Measurements from ENCODE around the gene FGF1. TPM values are rescaled to one million over a fixed set of nuclear protein-coding genes. Genes with fewer than 3 reads are reported as not detected.

FGF1 gene
- total and polyA plus RNA-seq, 5 donors: 23.1 to 39.2 (median 28.7) TPM

DNA sequence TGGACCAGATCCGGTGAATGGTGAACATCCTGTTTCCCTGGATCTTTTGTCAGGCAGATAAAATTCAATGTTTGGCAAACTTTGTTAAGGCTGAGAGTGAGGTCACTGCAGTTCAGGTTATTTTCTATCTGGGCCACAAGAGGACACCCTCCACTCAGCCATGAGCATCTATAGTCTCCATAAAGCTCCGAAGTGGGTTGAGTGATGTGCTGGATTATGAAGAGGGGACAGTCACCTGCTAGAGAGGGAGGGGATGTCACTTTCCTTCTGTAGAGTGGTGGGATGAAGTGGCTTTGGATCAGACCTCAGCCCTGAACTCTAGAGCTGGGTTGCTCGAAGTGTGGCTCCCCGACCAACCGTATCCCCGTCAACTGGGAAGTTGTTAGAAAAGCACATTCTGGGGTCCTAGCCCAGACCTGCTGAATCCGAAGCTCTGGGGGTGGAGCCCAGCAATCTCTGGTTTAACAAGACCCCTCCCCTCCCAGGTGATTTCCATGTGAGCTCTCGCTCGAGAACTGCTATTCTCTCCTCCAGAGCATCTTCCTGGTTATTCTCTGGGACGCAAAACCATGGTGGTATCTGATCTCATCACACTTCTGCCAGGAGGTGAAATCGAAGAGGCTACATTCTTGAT, 31.8 kb upstream of the FGF1 start:
- Histone ChIP-seq H3K4me1 (ENCODE audit: control insufficient read depth, insufficient read depth, low read length) (no peaks in the 10 kb centered on the region), H3K9me3 (ENCODE audit: control insufficient read depth, low read length) (no peaks in the 10 kb centered on the region), H3K4me3 (ENCODE audit: low read length) (no peak overlapping the region), H3K27me3 (ENCODE audit: control insufficient read depth, insufficient read depth) (no peaks in the 10 kb centered on the region), H3K27ac (ENCODE audit: low read length) (peak overlapping the region; percentile 87)
- intact Hi-C loops (cut with DNase I): loop anchor here in 3 of 4 donors (2.0 to 5.0 kb wide), 2 partner anchors 163 to 165 kb away; no protein-coding TSS in a partner anchor
- ATAC-seq (peak; percentile 73 to 81), DNase-seq (no peak)
- WGBS: 66% methylated on average over 11 of the region's 11 CpGs

DNA sequence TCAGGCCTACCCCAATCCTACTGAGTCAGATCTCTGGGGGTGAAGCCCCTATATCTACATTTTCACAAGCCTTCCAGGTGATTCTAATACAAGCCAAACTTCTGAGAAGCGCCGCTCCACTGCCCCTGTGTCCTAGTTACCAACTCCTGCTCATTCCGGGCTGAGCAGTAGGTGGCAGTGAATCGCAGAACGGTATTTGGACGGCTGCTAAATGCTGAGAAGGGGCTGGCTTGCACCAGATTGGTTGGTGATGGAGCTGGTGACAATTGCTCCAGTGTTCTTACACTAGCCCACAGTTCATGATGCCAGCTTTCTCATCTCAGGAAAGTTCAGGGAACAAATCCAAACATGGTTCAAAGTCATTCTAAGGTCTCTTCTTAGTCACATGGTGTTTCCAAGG, 31.1 kb upstream of the FGF1 start:
- ATAC-seq (peak; percentile 60 to 64), DNase-seq (peak; percentile 48 to 76 (median 70))
- WGBS: 27% methylated on average over 6 of the region's 6 CpGs
- peak overlapping the region; percentile 87 for H3K27ac ChIP-seq (ENCODE audit: low read length)
- no peaks in the 10 kb centered on the region for H3K27me3 ChIP-seq (ENCODE audit: control insufficient read depth, insufficient read depth)
- intact Hi-C loops (cut with DNase I): loop anchor here in 2 of 4 donors (2.0 to 5.0 kb wide), 2 partner anchors 164 to 165 kb away; no protein-coding TSS in a partner anchor
- no peak overlapping the region for H3K4me3 ChIP-seq (ENCODE audit: low read length)
- H3K4me1 ChIP-seq (ENCODE audit: control insufficient read depth, insufficient read depth, low read length): no peaks in the 10 kb centered on the region
- H3K9me3 ChIP-seq (ENCODE audit: control insufficient read depth, low read length): no peaks in the 10 kb centered on the region

DNA sequence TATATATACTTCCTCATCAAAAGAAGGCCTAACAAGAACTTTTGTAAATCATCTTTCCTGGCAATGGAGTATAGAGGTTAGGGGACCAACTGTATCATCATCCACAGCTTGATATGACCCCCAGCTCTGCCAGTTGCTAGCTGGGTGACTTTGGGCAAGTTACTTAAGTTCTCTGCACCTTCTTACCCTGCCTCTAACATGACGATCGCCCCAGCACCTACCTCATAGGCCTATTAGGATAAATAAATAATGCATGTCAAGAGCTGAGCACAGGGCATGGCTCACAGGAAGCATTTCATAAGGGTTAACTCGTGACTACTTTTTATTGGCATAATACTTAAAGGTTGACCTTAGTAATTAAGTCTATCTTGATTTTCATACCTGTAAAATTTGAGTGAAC, 29.4 kb upstream of the FGF1 start:
- H3K9me3 ChIP-seq (ENCODE audit: control insufficient read depth, low read length): no peaks in the 10 kb centered on the region
- intact Hi-C loops (cut with DNase I): loop anchor here in 1 of 4 donors (5.0 kb wide), 1 partner anchor 167 kb away; no protein-coding TSS in a partner anchor
- no peaks in the 10 kb centered on the region for H3K4me1 ChIP-seq (ENCODE audit: control insufficient read depth, insufficient read depth, low read length)
- ATAC-seq (no peak), DNase-seq (no peak)
- H3K27me3 ChIP-seq (ENCODE audit: control insufficient read depth, insufficient read depth): no peaks in the 10 kb centered on the region
- WGBS: 82% methylated on average over 3 of the region's 3 CpGs
- H3K4me3 ChIP-seq (ENCODE audit: low read length): no peak overlapping the region
- H3K27ac ChIP-seq (ENCODE audit: low read length): no peak overlapping the region

DNA sequence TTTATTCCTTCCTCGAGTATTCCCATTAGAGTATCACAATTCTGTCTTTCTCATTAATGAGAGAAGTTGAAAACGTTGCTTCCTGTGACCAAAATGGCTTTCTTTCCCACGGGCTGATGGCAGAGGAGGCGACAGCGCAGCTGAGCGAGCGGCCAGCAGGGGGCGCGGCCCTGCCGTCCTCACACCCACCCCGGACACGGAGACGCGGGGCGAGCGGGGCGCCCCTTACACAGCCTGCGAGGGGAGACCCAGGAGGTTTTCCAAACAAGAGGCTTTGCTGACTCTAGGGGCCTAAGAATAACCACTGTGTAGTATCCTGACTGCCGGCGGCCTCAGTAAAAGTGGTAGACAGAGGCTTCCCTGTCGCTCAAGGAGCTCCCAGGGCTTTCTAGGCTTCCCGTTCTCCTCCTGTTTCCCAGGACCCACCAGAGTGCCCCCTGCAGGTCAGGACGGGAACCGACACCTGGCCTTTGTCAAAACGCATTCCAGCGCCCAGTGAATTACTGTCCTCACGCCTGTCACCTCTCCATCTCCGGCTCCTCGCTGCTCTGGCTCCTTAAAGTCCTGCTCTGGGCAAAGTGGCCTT, 27.3 kb upstream of the FGF1 start:
- H3K9me3 ChIP-seq (ENCODE audit: control insufficient read depth, low read length): no peaks in the 10 kb centered on the region
- no peaks in the 10 kb centered on the region for H3K4me1 ChIP-seq (ENCODE audit: control insufficient read depth, insufficient read depth, low read length)
- intact Hi-C loops (cut with DNase I): no loop called here
- no peaks in the 10 kb centered on the region for H3K27me3 ChIP-seq (ENCODE audit: control insufficient read depth, insufficient read depth)
- ATAC-seq: peak; percentile 89 to 90
- H3K4me3 ChIP-seq (ENCODE audit: low read length): peak overlapping the region; percentile 54
- DNase-seq: peak; percentile 86 to 95 (median 95)
- WGBS: under 1% methylated on average over 29 of the region's 29 CpGs
- H3K27ac ChIP-seq (ENCODE audit: low read length): peak overlapping the region; percentile 92

DNA sequence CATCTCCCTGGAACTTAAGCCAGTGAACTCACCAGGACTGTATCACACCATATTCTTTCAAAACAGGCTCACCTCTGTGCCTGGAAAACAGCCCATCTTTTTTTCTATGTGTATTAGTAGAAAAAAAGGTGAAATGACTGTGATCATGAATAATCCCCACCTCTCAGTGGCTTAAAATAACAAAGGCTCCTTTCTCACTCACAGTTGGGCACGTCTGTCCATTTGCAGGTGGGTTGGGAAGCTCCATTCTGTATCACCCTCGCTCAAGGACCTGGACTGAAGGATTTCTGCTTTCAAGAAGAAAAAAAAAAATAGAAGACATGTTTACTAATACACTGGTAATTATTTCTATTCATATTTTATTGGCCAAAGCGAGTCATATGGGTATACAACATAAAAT, 17.3 kb upstream of the FGF1 start:
- H3K9me3 ChIP-seq (ENCODE audit: control insufficient read depth, low read length): no peaks in the 10 kb centered on the region
- no peak overlapping the region for H3K4me3 ChIP-seq (ENCODE audit: low read length)
- intact Hi-C loops (cut with DNase I): loop anchor here in 1 of 4 donors (2.0 kb wide), 1 partner anchor 48 kb away; no protein-coding TSS in a partner anchor
- peaks cover 3% of the 10 kb centered on the region for H3K4me1 ChIP-seq (ENCODE audit: control insufficient read depth, insufficient read depth, low read length)
- ATAC-seq (no peak), DNase-seq (no peak)
- H3K27ac ChIP-seq (ENCODE audit: low read length): no peak overlapping the region
- no peaks in the 10 kb centered on the region for H3K27me3 ChIP-seq (ENCODE audit: control insufficient read depth, insufficient read depth)
- WGBS: 99% methylated on average over 3 of the region's 3 CpGs

DNA sequence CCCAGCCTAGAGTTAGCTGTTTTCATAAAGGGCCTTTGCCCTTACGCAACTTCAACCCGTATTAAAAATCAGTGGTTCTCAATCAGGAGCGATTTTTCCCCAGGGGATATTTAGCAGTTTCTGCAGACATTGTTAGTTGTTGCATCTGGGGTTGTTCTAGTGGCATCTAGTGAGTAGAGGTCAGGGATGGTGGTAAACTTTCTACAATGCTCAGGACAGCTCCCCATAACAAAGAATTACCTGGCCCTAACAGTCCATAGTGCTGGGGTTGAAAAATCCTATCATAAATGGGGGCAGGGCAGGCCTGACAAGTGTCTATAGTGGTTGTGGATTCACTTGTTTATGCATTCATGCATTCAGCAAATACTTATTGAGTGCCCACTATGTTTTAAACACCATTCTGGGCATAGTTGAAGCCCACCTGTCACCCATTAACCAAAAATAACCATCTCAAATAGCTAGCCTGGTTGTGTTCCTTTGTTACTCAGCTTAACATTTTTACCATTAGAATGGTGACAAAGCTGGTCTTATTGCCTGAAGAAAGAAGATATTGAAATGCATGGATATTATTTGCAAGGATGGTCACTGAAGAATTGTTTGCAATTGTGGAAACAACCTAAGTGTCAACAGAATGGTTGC, 15.9 kb upstream of the FGF1 start:
- Histone ChIP-seq H3K4me1 (ENCODE audit: control insufficient read depth, insufficient read depth, low read length) (peaks cover 7% of the 10 kb centered on the region), H3K4me3 (ENCODE audit: low read length) (no peak overlapping the region), H3K9me3 (ENCODE audit: control insufficient read depth, low read length) (no peaks in the 10 kb centered on the region), H3K27ac (ENCODE audit: low read length) (no peak overlapping the region), H3K27me3 (ENCODE audit: control insufficient read depth, insufficient read depth) (no peaks in the 10 kb centered on the region)
- 76% methylated on average over 3 of the region's 3 CpGs for WGBS
- ATAC-seq: no peak
- DNase-seq: no peak
- intact Hi-C loops (cut with DNase I): loop anchor here in 1 of 4 donors (2.0 kb wide), 1 partner anchor 47 kb away; no protein-coding TSS in a partner anchor

DNA sequence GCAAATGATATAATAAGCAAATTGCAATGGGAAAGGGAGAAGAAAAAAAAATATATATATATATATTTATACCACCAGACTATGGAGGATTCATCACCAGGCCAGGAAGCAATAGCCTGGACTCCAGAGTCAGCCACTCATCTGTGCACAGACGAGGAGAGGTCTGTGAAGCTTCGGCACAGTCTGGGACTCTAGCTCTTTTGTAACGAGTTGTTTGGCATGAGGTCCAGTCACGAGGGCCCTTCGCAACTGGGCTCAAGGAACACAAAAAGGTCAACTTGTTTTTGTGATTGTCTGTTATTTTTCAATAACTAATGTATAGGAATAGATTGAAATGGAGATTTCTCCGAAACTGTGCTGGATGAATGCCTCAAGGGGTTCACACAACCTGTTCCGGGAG, 14.7 kb upstream of the FGF1 start:
- H3K27me3 ChIP-seq (ENCODE audit: control insufficient read depth, insufficient read depth): no peaks in the 10 kb centered on the region
- no peak overlapping the region for H3K4me3 ChIP-seq (ENCODE audit: low read length)
- H3K9me3 ChIP-seq (ENCODE audit: control insufficient read depth, low read length): no peaks in the 10 kb centered on the region
- no peak overlapping the region for H3K27ac ChIP-seq (ENCODE audit: low read length)
- intact Hi-C loops (cut with DNase I): no loop called here
- ATAC-seq (no peak), DNase-seq (no peak)
- 86% methylated on average over 7 of the region's 7 CpGs for WGBS
- H3K4me1 ChIP-seq (ENCODE audit: control insufficient read depth, insufficient read depth, low read length): peaks cover 8% of the 10 kb centered on the region

DNA sequence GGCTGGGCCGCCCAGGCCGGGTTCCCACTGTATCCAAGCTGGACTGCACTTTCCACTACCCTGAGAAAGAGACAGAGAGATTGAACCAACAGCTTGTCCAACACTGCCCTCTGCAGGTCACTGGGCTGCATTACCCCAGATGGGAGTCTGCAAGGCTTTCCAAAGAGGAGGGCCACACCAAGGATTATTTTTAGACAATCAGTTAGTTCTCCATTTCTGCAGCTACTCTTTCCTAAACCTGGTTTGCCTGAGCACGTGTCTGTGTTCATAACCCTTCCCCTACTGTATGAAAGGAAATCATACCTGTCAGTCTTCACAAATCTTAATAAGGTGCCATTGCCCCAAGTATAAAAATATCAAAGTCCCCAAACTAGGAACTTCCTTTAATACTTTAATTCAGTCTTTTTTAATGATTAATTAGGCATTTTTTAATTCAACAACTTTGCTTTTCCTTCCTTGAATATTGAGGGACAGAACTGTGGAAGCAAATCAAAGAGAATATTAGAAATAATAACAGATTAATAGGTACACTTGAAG, 13.4 kb upstream of the FGF1 start:
- 2% methylated on average over 3 of the region's 3 CpGs for WGBS
- peaks cover 8% of the 10 kb centered on the region for H3K4me1 ChIP-seq (ENCODE audit: control insufficient read depth, insufficient read depth, low read length)

DNA sequence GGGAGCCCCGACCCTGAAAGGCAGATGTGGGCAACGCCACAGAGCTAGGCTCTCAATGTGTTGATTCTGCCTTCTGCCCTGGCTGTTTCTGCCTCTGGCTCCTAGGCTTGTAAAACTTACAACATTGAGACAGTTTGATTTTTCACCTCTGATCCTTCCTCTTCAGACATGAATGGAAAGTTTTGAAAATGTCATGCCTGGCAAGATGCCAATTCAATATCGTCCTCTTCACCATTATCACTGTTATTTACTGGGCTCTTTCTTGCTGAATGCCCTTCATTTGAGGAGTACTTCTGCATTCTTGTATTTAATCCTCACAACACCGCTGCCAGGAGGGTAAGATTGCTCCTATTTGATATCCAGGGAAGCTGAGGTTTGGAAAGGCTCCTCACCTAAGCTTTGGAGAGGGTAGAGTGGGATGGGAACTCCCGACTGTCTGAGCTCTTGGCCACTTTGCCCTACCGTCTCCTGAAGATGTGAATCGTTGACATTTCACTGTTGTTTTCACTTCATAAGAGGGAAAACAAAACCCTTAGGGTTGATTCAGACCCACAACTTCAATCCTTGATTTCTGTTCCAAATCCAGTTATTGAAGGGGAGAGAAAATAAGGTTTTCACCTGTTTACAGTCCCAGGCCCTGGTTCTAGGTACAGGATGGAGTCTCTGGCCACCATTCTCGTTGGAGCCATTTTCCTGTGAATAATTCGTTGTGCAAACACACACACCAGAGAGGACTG, 12.7 kb upstream of the FGF1 start:
- Histone ChIP-seq H3K4me1 (ENCODE audit: control insufficient read depth, insufficient read depth, low read length) (peaks cover 8% of the 10 kb centered on the region), H3K4me3 (ENCODE audit: low read length) (no peak overlapping the region), H3K9me3 (ENCODE audit: control insufficient read depth, low read length) (no peaks in the 10 kb centered on the region), H3K27me3 (ENCODE audit: control insufficient read depth, insufficient read depth) (no peaks in the 10 kb centered on the region), H3K27ac (ENCODE audit: low read length) (peak overlapping the region; percentile 91)
- DNase-seq (no peak), ATAC-seq (peak; percentile 4 to 7)
- 38% methylated on average over 9 of the region's 9 CpGs for WGBS
- intact Hi-C loops (cut with DNase I): loop anchor here (2.0 to 10.0 kb wide), 8 partner anchors 41 to 551 kb away; no protein-coding TSS in a partner anchor

More for the DNA sequence above, 13.4 kb upstream of the FGF1 start:
- H3K4me3 ChIP-seq (ENCODE audit: low read length): no peak overlapping the region
- peak overlapping the region; percentile 91 for H3K27ac ChIP-seq (ENCODE audit: low read length)
- no peaks in the 10 kb centered on the region for H3K9me3 ChIP-seq (ENCODE audit: control insufficient read depth, low read length)
- DNase-seq: peak; percentile 86 to 95 (median 92)
- intact Hi-C loops (cut with DNase I): loop anchor here (2.0 to 10.0 kb wide), 8 partner anchors 42 to 552 kb away; no protein-coding TSS in a partner anchor
- ATAC-seq: peak; percentile 94
- H3K27me3 ChIP-seq (ENCODE audit: control insufficient read depth, insufficient read depth): no peaks in the 10 kb centered on the region

Data from right cardiac atrium (tissue), 5 donors.